H1 (cell line): ENCODE results near the gene EHD2. TPM values are rescaled to one million over a fixed set of nuclear protein-coding genes. Genes with fewer than 3 reads are reported as not detected.

Experiments
- BRCA1 ChIP-seq: IDR thresholded peaks from 2 replicates; pipeline ENCODE4 v1.6.1; 2012; ENCODE audit warnings: low read depth, low read length, improper control_type of control experiment
- CHD1 ChIP-seq: IDR thresholded peaks from 2 replicates; pipeline ENCODE4 v1.6.1; 2012; ENCODE audit warnings: low read depth, low read length, improper control_type of control experiment
- CREB1 ChIP-seq: IDR thresholded peaks from 2 replicates; pipeline ENCODE4 v1.6.1; 2012; ENCODE audit warnings: inconsistent platforms
- EGR1 ChIP-seq: IDR thresholded peaks from 2 replicates; pipeline ENCODE4 v1.6.1; 2011; ENCODE audit warnings: low read depth, low read length, borderline replicate concordance
- KDM4A ChIP-seq: IDR thresholded peaks from one replicate; pipeline ENCODE4 v1.7.1; 2012; ENCODE audit warnings: low read depth, mild to moderate bottlenecking, moderate library complexity, low read length, inconsistent platforms; ENCODE audit not compliant: severe bottlenecking
- PHF8 ChIP-seq: fragments of 200-600 bp; sonication (generic); conservative IDR thresholded peaks from 2 replicates; pipeline ENCODE4 v1.7.1; 2012; ENCODE audit warnings: low read depth, mild to moderate bottlenecking, inconsistent platforms, low read length, moderate library complexity
- RNF2 ChIP-seq: fragments of 200-900, 300-1000 bp; sonication (generic); IDR thresholded peaks from 2 replicates; pipeline ENCODE4 v1.7.1; 2016; ENCODE audit warnings: borderline replicate concordance, low read depth, mild to moderate bottlenecking, antibody characterized with exemption, low read length; ENCODE audit not compliant: poor library complexity, severe bottlenecking; ENCODE audit errors: missing control alignments
- SRF ChIP-seq: IDR thresholded peaks from 2 replicates; pipeline ENCODE4 v1.6.1; 2011; ENCODE audit warnings: mild to moderate bottlenecking, low read depth, low read length, moderate library complexity
- TAF7 ChIP-seq: optimal IDR thresholded peaks from 2 replicates; pipeline ENCODE3; 2011; ENCODE audit warnings: low read depth, mild to moderate bottlenecking, inconsistent platforms, low read length, moderate library complexity, borderline replicate concordance
- YY1 ChIP-seq: IDR thresholded peaks from 2 replicates; pipeline ENCODE4 v1.6.1; 2011; ENCODE audit warnings: low read depth, mild to moderate bottlenecking, low read length
- ZNF274 ChIP-seq: IDR thresholded peaks from 2 replicates; pipeline ENCODE4 v1.7.0; 2012; ENCODE audit warnings: low read length, borderline replicate concordance; ENCODE audit errors: extremely low read depth
- polyA plus RNA-seq, 7 experiments: library from polyadenylated mRNA; depleted of rRNA in 3 of 7; stranded (reverse) in 5 of 7; unstranded in 2 of 7; fragments of >200 nt in 5 of 7; fragments of 200-250 nt in 2 of 7; gene quantifications; 1 replicate in 5 of 7; 2 replicates in 1 of 7; 4 replicates in 1 of 7; pipeline versions ENCODE4 v1.2.1 to v1.2.3, GENCODE V29; 2011 to 2013; ENCODE audit warnings: missing spikeins in 2 of 7, mixed read lengths in 2 of 7
- total RNA-seq: library from RNA; stranded (reverse); fragmentation: NEBNext Ultra II Directional; extraction: Animal tissue kit (Norgen Biotek cat#: 25700); gene quantifications from 2 replicates; pipeline ENCODE4 v1.2.1, GENCODE V29; 2021

Gene EHD2
- total and polyA plus RNA-seq, 2 of the 8 experiments (the other 6 are each of a cell fraction or from before 2014, with no cell fraction given): 4.5 to 14.3 TPM

DNA sequence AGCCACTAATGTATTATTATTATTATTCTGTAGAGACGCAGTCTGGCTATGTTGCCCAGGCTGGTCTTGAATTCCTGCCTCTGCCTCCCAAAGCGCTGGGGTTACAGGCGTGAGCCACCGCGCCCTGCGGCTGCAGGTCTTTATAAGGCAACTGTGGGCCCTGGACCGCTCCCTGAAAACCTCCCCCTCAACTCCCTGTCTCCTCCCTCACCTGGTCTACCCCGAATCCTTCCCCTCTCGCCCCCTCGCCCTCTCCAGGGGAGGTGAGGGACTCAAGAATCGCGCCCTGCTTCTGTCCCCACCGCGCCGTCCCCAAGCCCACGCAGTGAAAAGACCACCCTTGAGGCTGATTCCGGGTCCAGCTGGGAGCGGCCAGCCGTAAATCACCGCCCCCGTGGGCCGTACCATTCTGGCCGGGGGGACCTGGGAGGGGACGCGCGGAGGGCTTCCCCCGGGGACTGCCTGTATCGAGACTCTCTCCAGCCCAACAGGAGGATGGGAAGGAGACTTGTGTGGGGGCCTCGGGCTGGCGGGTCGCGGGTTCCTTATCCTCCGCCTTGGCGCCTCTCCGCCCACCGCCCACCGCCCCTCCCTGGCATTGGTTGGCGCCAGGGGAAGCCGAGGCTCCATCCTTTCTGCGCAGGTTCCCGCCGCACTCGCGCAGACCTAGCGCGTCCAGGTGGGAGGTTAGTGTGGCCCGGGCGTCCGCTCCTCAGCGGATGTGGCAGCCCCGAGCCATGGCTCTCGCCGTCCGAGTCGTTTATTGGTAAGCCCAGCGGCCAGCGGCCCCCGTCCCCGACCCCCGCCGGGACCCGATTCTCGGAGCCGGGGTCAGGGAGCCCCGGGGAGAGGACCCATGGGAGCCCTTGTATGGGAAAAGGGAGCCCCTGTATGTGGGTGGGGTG, 65.1 kb downstream of the EHD2 start, which contains the start of gene SELENOW (continued):
- TF ChIP-seq RNF2 (no peak), ZNF274 (no peak), KDM4A (peak; percentile 60), EGR1 (peak; percentile 96), BRCA1 (no peak), TAF7 (peak; percentile 92), PHF8 (peak; percentile 85), YY1 (no peak), CREB1 (no peak; the same call in 1 of the 2 replicates), CHD1 (peak; percentile 93), SRF (no peak)
